Sigmoid colon (tissue), 7 donors: Measurements from ENCODE around the gene SCMH1. TPM values are rescaled to one million over a fixed set of nuclear protein-coding genes. Genes with fewer than 3 reads are reported as not detected.

ENCODE experiments used
- DNase-seq: peaks from one replicate; pipeline ENCODE4 v3.0.0-alpha.2; 2019
- H3K27ac ChIP-seq, 4 donors: fragments of 200-600 bp; sonication (generic); one replicate each; pipeline ENCODE4 v1.5.1; 2016 to 2019; ENCODE audit warnings: mild to moderate bottlenecking in 1 of 4
- H3K27me3 ChIP-seq, 3 donors: fragments of 200-600 bp; sonication (generic); one replicate each; pipeline ENCODE4 v1.5.1; 2019; ENCODE audit warnings: mild to moderate bottlenecking in 1 of 3
- H3K36me3 ChIP-seq, 4 donors: fragments of 200-600 bp; sonication (generic); one replicate each; pipeline ENCODE4 v1.5.1; 2016 to 2019
- H3K4me1 ChIP-seq, 4 donors: fragments of 200-600 bp; sonication (generic); one replicate each; pipeline ENCODE4 v1.5.1; 2017 to 2019
- H3K4me3 ChIP-seq, 4 donors: fragments of 200-600 bp; sonication (generic); one replicate each; pipeline ENCODE4 v1.5.1; 2017 to 2019; ENCODE audit warnings: mild to moderate bottlenecking in 2 of 4, moderate library complexity in 1 of 4
- H3K9me3 ChIP-seq, 4 donors: fragments of 200-600 bp in 3 of 4; sonication (generic) in 3 of 4; one replicate each; pipeline versions ENCODE4 v1.5.1 to v1.6.1; 2013 to 2019
- CTCF ChIP-seq, 4 experiments: fragments of 450-650 bp in 3 of 4; fragments of 200-600 bp in 1 of 4; IDR thresholded peaks; one replicate each; pipeline ENCODE4 v1.5.1; 2016 to 2019; ENCODE audit warnings: antibody characterized with exemption in 4 of 4, mild to moderate bottlenecking in 3 of 4, moderate library complexity in 2 of 4
- EP300 ChIP-seq, 4 donors: sonication (generic); formaldehyde crosslinking; IDR thresholded peaks; one replicate each; pipeline ENCODE4 v1.6.1; 2017; ENCODE audit warnings: antibody characterized with exemption in 4 of 4
- POLR2A ChIP-seq, 2 donors: fragments of 450-650 bp; IDR thresholded peaks; one replicate each; pipeline ENCODE4 v1.6.1; 2016; ENCODE audit warnings: antibody characterized with exemption in 2 of 2, mild to moderate bottlenecking in 2 of 2, moderate library complexity in 2 of 2
- POLR2AphosphoS5 ChIP-seq, 4 donors: sonication (generic); formaldehyde crosslinking; IDR thresholded peaks; one replicate each; pipeline ENCODE4 v1.6.1; 2017; ENCODE audit warnings: antibody characterized with exemption in 4 of 4
- WGBS, 2 donors: extraction: QIAGEN DNeasy Blood & Tissue Kit; methylation state at CpG; one replicate each; pipeline ENCODE4 v1.1.7; 2013; 5-methylcytosine and 5-hydroxymethylcytosine counted together
- intact Hi-C: fragments of 100-400 bp; cut with DNase I; formaldehyde crosslinking; loops from one replicate; pipeline ENCODE4 v1.15.1; 2023
- polyA plus RNA-seq, 3 donors: library from polyadenylated mRNA; stranded (reverse); fragments of 200-250 nt; gene quantifications; one replicate each; pipeline ENCODE4 v1.2.3, GENCODE V29; 2013
- total RNA-seq, 4 donors: library from RNA; depleted of rRNA; stranded (reverse); fragments of >200 nt; gene quantifications; one replicate each; pipeline ENCODE4 v1.1.0, GENCODE V29; 2016
- donor health status: healthy with polysubstance abuse.
- donor health status: Bipolar disorder and iron deficiency.
- donor health status: healthy.

SCMH1 gene
- total and polyA plus RNA-seq, 7 donors, result 10.2 to 95.8 (median 52.4) TPM

GRCh38 chr1:41158966-41159365, 83.1 kb downstream of the SCMH1 start:
- H3K9me3 ChIP-seq, result no peaks in the 10 kb centered on the region
- no peak for DNase-seq
- TF ChIP-seq POLR2AphosphoS5 (IDR thresholded peaks at IDR 0.05) (no peak), CTCF (IDR thresholded peaks at IDR 0.05) (no peak), POLR2A (IDR thresholded peaks at IDR 0.05) (no peak), EP300 (IDR thresholded peaks at IDR 0.05) (no peak)
- H3K27ac ChIP-seq, result no peak overlapping the region
- peaks cover 0 to 14% (median 9%) of the 10 kb centered on the region in 4 donors for H3K4me1 ChIP-seq
- intact Hi-C loops, result no loop called here
- no peak overlapping the region for H3K4me3 ChIP-seq
- 93 to 99% methylated on average over 1 of the region's 1 CpG for WGBS, 2 donors
- peaks cover 0 to 38% (median 3%) of the 10 kb centered on the region in 4 donors for H3K36me3 ChIP-seq
- H3K27me3 ChIP-seq, result no peaks in the 10 kb centered on the region

- Histone ChIP-seq H3K27me3 (no peaks in the 10 kb centered on the region), H3K36me3 (peaks cover 0 to 38% (median 3%) of the 10 kb centered on the region in 4 donors), H3K4me3 (no peak overlapping the region), H3K9me3 (no peaks in the 10 kb centered on the region), H3K4me1 (peaks cover 0 to 21% (median 15%) of the 10 kb centered on the region in 4 donors), H3K27ac (no peak overlapping the region)
- 88 to 92% methylated on average over 3 of the region's 3 CpGs for WGBS, 2 donors
- intact Hi-C loops, result no loop called here
- TF ChIP-seq POLR2A (IDR thresholded peaks at IDR 0.05), result no peak
- no peak for TF ChIP-seq EP300 (IDR thresholded peaks at IDR 0.05)
- TF ChIP-seq POLR2AphosphoS5 (IDR thresholded peaks at IDR 0.05), result no peak
- TF ChIP-seq CTCF (IDR thresholded peaks at IDR 0.05), result no peak
- DNase-seq, result no peak
Observed at GRCh38 chr1:41158147-41158875, 83.8 kb downstream of the SCMH1 start.

GRCh38 chr1:41155105-41155504, 87.0 kb downstream of the SCMH1 start:
- H3K9me3 ChIP-seq, result no peaks in the 10 kb centered on the region
- peak overlapping the region in 2 of 4 donors; percentile 76 to 86 for H3K27ac ChIP-seq
- H3K4me3 ChIP-seq, result no peak overlapping the region
- peaks cover 0 to 46% (median 38%) of the 10 kb centered on the region in 4 donors for H3K4me1 ChIP-seq
- H3K27me3 ChIP-seq, result no peaks in the 10 kb centered on the region
- TF ChIP-seq POLR2AphosphoS5 (IDR thresholded peaks at IDR 0.05) (no peak), EP300 (IDR thresholded peaks at IDR 0.05) (no peak), POLR2A (IDR thresholded peaks at IDR 0.05) (no peak), CTCF (IDR thresholded peaks at IDR 0.05) (no peak)
- no peak for DNase-seq
- peaks cover 0 to 19% (median 0%) of the 10 kb centered on the region in 4 donors for H3K36me3 ChIP-seq
- intact Hi-C loops, result no loop called here
- 95 to 96% methylated on average over 1 of the region's 1 CpG for WGBS, 2 donors

- Histone ChIP-seq H3K27me3 (no peaks in the 10 kb centered on the region), H3K36me3 (peaks cover 0 to 18% (median 0%) of the 10 kb centered on the region in 4 donors), H3K4me3 (no peak overlapping the region), H3K9me3 (no peaks in the 10 kb centered on the region), H3K4me1 (peaks cover 0 to 46% (median 38%) of the 10 kb centered on the region in 4 donors), H3K27ac (peak overlapping the region in 3 of 4 donors; percentile 71 to 86 (median 76))
- intact Hi-C loops, result loop anchor here (5.0 kb wide), 2 partner anchors 47 to 88 kb away; partner anchors contain the start of gene SCMH1
- DNase-seq, result no peak
- TF ChIP-seq EP300 (IDR thresholded peaks at IDR 0.05), result no peak
- TF ChIP-seq POLR2AphosphoS5 (IDR thresholded peaks at IDR 0.05), result peak in 3 of 4 donors; percentile 36 to 47 (median 40)
- TF ChIP-seq POLR2A (IDR thresholded peaks at IDR 0.05), result no peak
Observed at GRCh38 chr1:41153750-41154274, 88.3 kb downstream of the SCMH1 start.

- 16 to 52% methylated on average over 1 of the region's 1 CpG for WGBS, 2 donors
- DNase-seq, result peak; percentile 65
- H3K27me3 ChIP-seq, result no peaks in the 10 kb centered on the region
- TF ChIP-seq EP300 (IDR thresholded peaks at IDR 0.05) (peak in 3 of 4 donors; percentile 11 to 66 (median 28)), POLR2AphosphoS5 (IDR thresholded peaks at IDR 0.05) (peak; percentile 41 to 86 (median 83)), POLR2A (IDR thresholded peaks at IDR 0.05) (no peak), CTCF (IDR thresholded peaks at IDR 0.05) (no peak)
- H3K27ac ChIP-seq, result peak overlapping the region; percentile 71 to 86 (median 74)
- H3K4me1 ChIP-seq, result peaks cover 0 to 46% (median 38%) of the 10 kb centered on the region in 4 donors
- H3K36me3 ChIP-seq, result peaks cover 0 to 13% (median 0%) of the 10 kb centered on the region in 4 donors
- no peaks in the 10 kb centered on the region for H3K9me3 ChIP-seq
- H3K4me3 ChIP-seq, result no peak overlapping the region
- intact Hi-C loops, result loop anchor here (5.0 kb wide), 2 partner anchors 45 to 90 kb away; partner anchors contain the start of gene SCMH1
Observed at GRCh38 chr1:41152622-41153044, 89.5 kb downstream of the SCMH1 start.
